ENCODE measurements around the gene GPAM.

GRCh38 chr10:112210666-112211065 lies 27.1 kb upstream of the GPAM start:
- no peak for TF ChIP-seq POLR2A (IDR thresholded peaks at IDR 0.05; ENCODE audit: low read depth)
- no peak for TF ChIP-seq EP300 (IDR thresholded peaks at IDR 0.05)
